Omental fat pad (tissue), 4 donors: ENCODE data around the gene OR7C1. TPM values are rescaled to one million over a fixed set of nuclear protein-coding genes. Genes with fewer than 3 reads are reported as not detected.

ENCODE experiments used
- ATAC-seq: fragments of 150-250 bp; one replicate; pipeline ENCODE4 v1.9.1; 2016; ENCODE audit warnings: mild to moderate bottlenecking, moderate library complexity; ENCODE audit not compliant: low FRiP score
- DNase-seq: peaks from one replicate; pipeline ENCODE4 v3.0.0-alpha.2; 2019; ENCODE audit warnings: low spot score
- total RNA-seq, 4 donors: library from RNA; depleted of rRNA; stranded (reverse); fragments of >200 nt; gene quantifications; one replicate each; pipeline ENCODE4 v1.1.0, GENCODE V29; 2016
- TF ChIP-seq, protein P1 (sequence below), 3 donors: fragments of 450-650 bp; IDR thresholded peaks; one replicate each; pipeline ENCODE4 v1.5.1; 2016 to 2017; ENCODE audit warnings: antibody characterized with exemption in 3 of 3, mild to moderate bottlenecking in 3 of 3, moderate library complexity in 2 of 3

The OR7C1 gene
- total RNA-seq, 4 donors from 2014 or later, result not detected

DNA sequence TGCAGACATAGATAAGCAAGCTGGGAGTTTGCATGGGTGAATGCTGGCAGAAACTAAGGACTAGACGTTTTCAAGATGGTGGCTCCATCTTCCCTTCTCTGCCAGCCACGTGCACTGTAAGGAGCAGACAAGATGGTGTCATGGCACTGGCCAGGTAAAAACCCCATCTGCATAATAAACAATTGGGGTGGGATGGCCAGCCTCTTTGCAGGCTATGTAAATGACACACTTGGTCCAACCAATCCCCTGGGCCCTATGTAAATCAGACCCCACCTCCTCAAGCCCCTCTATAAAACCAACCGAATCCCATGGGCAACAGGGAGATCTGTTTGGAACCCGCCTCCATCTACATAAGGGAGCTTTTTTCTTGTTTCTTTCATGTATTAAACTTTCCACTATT, 2.4 kb upstream of the OR7C1 start:
- TF ChIP-seq, protein P1, sequence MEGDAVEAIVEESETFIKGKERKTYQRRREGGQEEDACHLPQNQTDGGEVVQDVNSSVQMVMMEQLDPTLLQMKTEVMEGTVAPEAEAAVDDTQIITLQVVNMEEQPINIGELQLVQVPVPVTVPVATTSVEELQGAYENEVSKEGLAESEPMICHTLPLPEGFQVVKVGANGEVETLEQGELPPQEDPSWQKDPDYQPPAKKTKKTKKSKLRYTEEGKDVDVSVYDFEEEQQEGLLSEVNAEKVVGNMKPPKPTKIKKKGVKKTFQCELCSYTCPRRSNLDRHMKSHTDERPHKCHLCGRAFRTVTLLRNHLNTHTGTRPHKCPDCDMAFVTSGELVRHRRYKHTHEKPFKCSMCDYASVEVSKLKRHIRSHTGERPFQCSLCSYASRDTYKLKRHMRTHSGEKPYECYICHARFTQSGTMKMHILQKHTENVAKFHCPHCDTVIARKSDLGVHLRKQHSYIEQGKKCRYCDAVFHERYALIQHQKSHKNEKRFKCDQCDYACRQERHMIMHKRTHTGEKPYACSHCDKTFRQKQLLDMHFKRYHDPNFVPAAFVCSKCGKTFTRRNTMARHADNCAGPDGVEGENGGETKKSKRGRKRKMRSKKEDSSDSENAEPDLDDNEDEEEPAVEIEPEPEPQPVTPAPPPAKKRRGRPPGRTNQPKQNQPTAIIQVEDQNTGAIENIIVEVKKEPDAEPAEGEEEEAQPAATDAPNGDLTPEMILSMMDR (IDR thresholded peaks at IDR 0.05), result no peak
- ATAC-seq, result no peak
- no peak for DNase-seq

DNA sequence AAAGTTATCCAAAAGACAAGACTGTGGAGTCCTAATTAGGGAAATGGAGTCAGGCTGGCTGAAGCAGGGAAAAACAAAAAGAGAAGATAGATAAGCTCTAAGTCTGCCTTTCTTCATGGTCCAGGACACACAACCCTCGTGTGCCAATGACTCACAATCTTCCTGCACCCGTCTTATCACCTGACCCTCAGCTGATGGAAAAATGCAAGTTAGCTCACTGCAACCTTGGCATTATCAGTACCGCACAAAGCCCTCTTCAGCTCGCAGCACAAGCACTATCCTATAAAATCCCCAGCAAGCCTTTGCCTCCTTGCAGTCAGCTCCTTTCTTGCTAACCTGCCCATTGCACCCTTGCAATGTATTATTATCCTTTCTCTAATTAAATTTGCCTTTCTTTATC, 4.3 kb downstream of the OR7C1 start:
- TF ChIP-seq, protein P1 (IDR thresholded peaks at IDR 0.05), result no peak
- DNase-seq (no peak), ATAC-seq (no peak)

DNA sequence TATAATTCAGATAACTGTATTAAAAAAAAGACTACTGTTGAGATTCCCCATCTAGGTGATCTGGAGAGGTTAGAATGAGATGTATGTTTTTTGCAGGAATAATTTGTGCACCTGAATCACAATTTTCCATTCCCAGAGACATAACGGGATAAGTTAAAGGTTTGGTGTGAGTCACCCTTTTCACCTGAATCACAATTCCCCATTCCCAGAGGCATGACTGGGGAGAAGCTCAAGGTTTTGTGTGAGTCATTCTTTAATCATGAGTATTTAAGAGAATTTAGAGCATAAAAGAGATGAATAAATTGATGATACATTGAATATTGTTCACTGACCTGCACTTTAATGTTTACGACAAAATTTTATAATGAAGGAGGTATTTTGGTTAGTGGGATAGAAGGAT, 9.0 kb downstream of the OR7C1 start:
- DNase-seq (no peak), ATAC-seq (no peak)
- TF ChIP-seq, protein P1 (IDR thresholded peaks at IDR 0.05), result no peak

DNA sequence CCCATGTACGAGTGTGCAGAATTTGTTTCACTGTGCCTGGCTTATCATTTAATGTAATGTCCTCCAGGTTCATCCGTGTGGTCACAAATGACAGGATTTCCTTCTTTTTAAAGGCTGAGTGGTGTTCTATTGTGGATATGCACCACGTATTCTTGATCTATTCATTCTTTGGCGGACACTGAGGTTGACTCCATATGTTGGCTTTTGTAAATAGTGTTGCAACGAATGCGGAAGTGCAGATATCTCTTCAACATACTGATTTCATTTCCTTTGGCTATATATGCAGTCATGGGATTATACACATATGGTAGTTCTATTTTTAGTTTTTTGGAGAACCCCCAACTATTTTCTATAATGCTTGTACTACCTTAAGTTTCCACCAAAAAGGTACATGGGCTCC, 13.0 kb downstream of the OR7C1 start:
- DNase-seq (no peak), ATAC-seq (no peak)
- TF ChIP-seq, protein P1 (IDR thresholded peaks at IDR 0.05), result no peak

DNA sequence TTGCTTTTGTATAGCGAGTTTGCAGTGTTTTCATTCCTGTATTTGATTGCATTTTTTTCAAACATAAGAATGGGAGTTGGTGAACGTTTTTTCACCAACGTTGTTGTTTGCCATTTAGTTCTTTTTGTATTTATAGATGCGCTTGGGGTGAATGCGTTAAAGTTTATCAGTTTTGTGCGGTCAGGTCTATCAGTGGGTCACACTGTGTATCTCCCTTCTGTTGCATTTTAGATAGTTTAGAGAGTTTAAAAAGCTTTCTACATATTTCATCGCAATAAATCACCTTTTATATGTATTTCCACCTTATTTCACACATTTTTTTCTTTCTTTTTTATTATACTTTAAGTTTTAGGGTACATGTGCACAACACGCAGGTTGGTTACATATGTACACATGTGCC, 16.4 kb downstream of the OR7C1 start:
- TF ChIP-seq, protein P1 (IDR thresholded peaks at IDR 0.05), result no peak
- ATAC-seq, result no peak
- DNase-seq, result no peak

DNA sequence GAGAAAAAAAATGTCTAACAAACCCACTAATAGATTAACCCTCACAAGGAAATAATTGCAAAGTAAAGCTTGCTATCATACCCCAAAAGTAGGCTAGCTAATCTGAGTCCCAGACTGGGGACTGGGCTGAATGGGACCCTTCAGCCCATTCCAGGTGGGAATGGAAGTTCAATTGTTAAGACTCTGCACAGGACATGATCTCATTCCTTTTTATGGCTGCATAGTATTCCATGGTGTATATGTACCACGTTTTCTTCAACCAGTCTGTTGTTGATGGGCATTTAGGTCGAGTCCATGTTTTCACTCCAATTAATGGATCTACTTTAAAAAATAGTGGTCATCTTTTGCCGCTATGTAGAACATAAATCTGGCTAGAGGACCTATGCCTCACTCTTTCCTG, 17.9 kb downstream of the OR7C1 start:
- TF ChIP-seq, protein P1 (IDR thresholded peaks at IDR 0.05), result no peak
- DNase-seq, result no peak
- ATAC-seq, result no peak

DNA sequence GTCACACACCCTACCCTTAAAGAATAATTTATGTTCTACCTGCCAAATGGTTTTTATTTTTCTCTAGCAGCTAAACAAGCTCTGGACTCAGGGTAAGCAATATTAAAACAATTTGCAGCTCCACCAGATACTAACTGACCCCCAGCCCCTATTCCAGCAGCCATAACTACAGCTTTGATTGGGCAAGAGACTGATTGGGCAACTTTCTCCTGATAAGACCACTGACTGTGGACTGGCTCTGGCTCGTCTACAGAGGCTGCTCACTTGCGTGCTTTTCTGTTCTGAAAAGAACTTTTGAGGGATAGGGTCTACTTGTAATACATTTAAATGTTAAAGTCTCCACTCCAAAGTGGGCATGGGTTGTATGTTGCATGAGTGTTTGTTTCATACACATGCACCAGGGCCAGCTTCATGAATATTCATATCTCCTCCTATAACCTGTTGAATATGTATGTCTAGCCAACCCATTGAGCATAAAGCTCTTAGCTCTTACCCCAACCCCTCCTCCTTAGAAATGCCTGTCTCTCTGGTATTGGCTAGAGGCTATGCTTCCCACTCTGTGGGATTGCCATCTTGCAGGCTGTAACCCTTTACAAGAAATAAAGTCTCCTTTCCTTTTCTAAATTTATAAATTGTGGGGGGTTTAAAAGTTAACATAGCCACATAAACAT, 19.9 kb downstream of the OR7C1 start:
- ATAC-seq (no peak), DNase-seq (no peak)
- TF ChIP-seq, protein P1 (IDR thresholded peaks at IDR 0.05), result no peak
